Suprapubic skin (tissue), 3 donors: Measurements from ENCODE around the gene PSAT1.

Experiments
- CTCF ChIP-seq, 2 donors: fragments of 200-600 bp in 1 of 2; fragments of 450-650 bp in 1 of 2; sonication (generic) in 1 of 2; IDR thresholded peaks; one replicate each; pipeline ENCODE4 v1.5.1; 2016 to 2019; ENCODE audit warnings: antibody characterized with exemption in 2 of 2, mild to moderate bottlenecking in 1 of 2, moderate library complexity in 1 of 2
- POLR2AphosphoS5 ChIP-seq, 3 donors: sonication (generic); formaldehyde crosslinking; IDR thresholded peaks; one replicate each; pipeline ENCODE4 v1.6.1; 2017; ENCODE audit warnings: antibody characterized with exemption in 3 of 3

GRCh38 chr9:78249542-78249941 is 47.4 kb upstream of the PSAT1 start:
- TF ChIP-seq CTCF (IDR thresholded peaks at IDR 0.05): no peak
- TF ChIP-seq POLR2AphosphoS5 (IDR thresholded peaks at IDR 0.05): no peak
